ENCODE data around the gene SAPCD1.
"Not testable (repeated sequence)": the region's sequence is repeated elsewhere in the genome, so short reads cannot be mapped to it uniquely, and the experiment has no call there.

The SAPCD1 gene

DNA sequence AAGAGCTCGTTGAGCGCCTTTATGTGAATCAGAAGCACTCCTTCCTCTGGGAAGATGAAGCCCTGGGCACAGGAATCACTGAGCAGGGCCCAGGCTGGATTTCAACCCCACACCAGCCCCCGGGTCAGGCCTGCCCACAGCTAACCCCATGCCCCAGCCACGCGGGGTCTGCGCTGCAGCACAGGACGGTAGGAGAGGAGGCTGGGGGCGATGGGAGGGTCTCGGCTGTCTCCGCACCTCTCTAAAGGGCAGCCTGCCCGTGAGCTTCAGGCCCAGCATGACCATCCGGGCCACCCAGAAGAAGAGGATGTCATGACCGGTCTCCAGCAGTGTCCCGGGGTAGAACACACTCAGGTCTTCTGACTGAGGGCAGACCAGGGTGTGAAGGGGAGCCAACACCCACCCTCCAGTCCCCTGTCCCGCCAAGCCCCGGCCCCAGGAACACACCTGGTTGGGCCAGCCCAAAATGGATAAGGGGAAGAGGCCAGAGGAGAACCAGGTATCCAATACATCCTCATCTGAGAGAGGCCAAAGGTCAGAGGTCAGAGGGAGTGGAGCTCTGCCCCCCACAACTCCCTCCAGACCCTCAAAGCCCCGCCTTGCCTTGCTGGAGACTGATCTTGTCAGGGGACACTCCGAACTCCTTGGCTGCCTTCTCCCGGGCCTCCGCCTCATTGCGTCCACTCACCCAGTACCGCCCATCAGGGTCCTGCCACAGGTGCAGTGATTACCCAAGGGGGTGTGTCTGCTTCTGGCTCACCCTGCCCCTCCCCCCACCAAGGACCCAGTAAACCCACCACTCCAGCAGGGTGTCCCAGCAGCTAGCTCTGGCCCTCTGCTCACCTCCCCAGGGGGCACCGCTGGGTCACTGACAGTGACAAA, 19.0 kb downstream of the SAPCD1 start:
- DNase-seq, result no peak
- TF ChIP-seq GATA1 (IDR thresholded peaks at IDR 0.05; ENCODE audit: low read depth, low read length) (no peak), POLR2A (IDR thresholded peaks at IDR 0.05; ENCODE audit: low read length) (no peak)

DNA sequence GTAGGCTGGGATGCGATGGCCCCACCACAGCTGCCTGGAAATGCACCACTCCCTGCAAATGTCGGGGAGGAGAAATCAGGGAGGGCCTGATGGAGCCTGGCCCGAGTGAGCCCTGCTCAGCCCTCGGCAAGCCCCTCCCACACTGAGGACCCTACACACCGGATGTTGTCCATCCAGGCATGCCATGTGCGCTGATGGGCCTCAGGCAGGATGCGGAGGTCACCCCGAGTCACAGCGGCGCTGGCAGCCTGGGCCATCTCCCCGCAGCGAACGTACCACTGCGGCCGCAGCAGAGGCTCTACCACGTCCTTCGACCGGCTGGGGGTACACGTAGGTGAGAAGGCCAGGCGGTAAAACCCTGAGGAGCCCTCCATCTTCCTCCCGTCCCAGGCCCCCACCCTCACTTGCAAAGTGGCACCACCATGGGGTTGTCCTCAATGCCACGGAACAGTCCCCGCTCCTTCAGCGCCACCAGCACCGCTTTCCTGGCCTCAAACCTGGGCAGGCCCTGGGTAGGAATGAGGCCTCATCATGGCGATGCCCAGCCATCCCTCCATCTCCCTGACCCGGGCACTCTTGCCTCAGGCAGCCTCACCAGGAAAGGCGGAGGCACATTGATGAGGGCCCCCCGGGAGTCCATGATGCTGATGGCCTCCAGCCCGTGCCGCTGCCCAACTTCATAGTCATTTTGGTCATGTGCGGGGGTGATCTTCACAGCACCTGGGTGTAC, 19.8 kb downstream of the SAPCD1 start:
- TF ChIP-seq POLR2A (IDR thresholded peaks at IDR 0.05; ENCODE audit: low read length) (no peak), GATA1 (IDR thresholded peaks at IDR 0.05; ENCODE audit: low read depth, low read length) (no peak)
- no peak for DNase-seq

DNA sequence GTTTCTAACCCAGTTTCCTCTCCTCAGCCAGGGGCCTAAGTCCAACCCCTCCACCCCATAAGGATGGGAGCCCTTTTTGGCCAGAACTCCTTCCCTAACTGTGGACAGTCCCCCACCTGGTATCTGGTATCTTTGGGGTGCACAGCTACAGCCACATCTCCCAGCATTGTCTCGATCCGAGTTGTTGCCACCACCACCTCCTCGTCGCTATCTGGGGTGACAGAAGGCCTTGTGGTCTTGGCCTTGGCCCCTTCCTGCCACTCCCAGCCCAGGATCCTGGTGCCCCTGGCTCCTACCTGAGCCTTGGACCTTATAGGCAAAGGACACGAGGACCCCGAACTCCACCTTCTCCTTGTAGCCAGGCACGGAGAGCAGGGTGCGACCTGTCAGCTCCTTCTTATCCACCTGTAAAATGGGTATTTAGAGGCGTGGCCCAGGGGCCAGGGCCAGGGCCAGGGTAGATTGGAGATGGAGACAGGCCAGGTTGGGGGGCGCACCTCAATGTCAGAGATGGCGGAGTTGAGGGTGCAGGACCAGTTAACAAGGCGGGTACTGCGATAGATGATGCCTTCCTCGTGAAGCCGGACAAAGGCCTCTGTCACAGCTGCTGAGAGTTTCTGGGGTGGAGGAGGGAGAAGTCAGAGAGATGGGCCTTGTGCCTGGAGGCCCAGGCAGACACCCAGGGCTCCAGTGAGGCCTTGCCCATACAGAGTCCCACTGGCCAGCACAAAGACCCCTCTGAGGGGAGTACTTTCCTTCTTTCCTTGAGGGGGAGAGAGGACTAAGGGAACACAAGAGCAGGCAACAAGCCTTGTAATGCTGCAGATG, 21.9 kb downstream of the SAPCD1 start:
- TF ChIP-seq GATA1 (IDR thresholded peaks at IDR 0.05; ENCODE audit: low read depth, low read length) (no peak), POLR2A (IDR thresholded peaks at IDR 0.05; ENCODE audit: low read length) (no peak)
- DNase-seq, result no peak

DNA sequence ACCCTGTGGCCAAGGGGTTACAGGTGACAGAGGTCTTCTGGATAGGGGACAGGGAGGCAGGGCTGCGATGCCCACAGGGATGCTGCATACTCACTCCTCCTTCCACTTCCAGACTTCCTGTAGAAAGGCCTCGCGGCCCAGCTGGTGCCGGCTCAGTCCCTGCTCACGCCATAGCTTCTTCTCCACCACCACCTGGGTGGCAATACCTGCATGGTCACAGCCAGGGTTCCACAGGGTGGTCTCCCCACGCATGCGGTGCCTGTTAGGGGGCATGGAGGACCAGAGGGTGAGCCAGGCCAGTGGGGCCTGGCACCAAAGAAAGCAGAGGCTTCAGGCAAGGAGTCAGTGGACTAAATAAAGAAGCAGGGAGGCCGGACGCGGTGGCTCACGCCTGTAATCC, 23.0 kb downstream of the SAPCD1 start:
- TF ChIP-seq GATA1 (IDR thresholded peaks at IDR 0.05; ENCODE audit: low read depth, low read length) (no peak), POLR2A (IDR thresholded peaks at IDR 0.05; ENCODE audit: low read length) (no peak)
- DNase-seq, result no peak

DNA sequence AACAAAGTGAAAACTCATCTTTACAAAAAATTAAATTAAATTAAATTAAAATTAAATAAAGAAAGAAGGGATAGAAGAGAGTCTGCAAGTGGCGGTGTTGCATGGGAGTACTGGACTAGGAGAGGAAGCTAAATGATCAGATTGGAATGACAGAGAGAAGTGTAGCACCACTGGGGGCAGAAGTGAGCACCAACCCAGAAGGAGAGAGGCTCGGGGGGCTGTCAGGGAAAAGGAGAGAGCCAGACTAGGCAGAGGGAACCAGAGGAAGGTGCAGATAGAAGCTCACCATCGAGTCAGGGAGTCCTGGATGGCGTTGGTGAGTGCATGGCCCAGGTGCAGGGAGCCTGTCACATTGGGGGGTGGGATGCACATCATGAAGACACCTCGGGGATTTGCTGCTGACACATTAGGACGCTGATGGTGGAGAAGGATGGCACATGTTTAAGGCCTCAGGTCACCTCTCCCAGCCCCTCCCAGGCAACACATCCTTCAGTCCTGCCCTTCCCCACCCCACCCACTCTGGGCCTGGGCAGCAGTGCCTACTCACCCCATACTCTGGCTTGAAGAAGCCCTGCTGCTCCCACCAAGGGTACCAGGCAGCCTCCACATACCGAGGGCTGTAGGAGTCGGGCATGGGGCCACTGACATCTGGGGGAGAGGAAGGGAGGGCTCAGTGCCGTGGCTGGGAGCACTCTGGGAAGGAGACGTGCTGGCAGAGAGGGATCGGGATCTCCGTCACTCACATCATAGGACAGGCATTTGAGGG, 29.1 kb downstream of the SAPCD1 start:
- TF ChIP-seq GATA1 (IDR thresholded peaks at IDR 0.05; ENCODE audit: low read depth, low read length) (no peak), POLR2A (IDR thresholded peaks at IDR 0.05; ENCODE audit: low read length) (no peak)
- peak; percentile 52 to 58 for DNase-seq

DNA sequence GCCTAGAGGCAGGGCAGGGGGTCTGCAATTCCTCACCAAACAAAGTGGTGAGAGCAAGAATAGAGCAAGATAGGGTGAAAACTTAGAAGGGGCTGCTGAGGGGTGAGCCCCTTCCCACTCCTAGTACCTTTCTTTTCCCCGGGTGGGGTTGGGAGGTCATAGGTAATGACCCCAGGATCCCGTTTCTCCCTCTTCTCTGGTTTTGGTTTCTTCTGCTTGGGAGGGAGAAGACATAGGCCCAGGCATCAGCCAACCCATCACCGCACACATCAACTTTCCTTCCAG, 29.6 kb downstream of the SAPCD1 start:
- DNase-seq, result no peak
- TF ChIP-seq POLR2A (IDR thresholded peaks at IDR 0.05; ENCODE audit: low read length) (no peak), GATA1 (IDR thresholded peaks at IDR 0.05; ENCODE audit: low read depth, low read length) (no peak)

DNA sequence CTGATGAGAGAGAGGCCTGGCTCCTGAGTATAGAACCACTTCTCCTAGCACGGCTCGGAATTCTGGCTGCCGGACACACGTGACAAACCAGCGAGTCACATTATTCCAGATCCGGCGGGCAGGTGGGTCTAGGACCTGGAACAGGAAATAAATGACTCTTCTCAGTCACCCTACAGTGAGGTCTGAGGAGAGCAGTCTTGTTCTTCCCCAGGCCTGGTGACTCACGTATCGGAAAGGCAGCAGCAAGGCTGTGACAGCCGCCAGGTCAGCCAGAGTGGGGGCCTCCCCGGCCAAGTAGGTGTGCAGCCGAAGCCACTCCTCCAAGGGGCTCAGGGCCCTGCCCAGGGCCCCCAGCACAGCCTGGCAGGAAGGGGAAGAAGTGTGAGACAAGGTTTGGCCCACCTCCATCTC, 30.3 kb downstream of the SAPCD1 start:
- no peak for DNase-seq
- no peak for TF ChIP-seq GATA1 (IDR thresholded peaks at IDR 0.05; ENCODE audit: low read depth, low read length)
- TF ChIP-seq POLR2A (IDR thresholded peaks at IDR 0.05; ENCODE audit: low read length), result no peak

DNA sequence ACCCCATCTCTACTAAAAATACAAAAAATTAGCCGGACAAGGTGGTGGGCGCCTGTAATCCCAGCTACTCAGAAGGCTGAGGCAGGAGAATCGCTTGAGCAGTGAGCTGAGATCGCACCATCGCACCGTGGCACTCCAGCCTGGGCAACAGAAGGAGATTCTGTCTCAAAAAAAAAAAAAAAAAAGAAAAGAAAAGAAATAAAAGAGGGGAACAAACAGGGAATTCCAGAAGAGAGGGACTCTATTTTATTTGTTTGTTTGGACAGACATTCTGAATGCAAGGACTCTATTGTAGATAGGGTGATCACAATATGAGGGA, 31.4 kb downstream of the SAPCD1 start:
- DNase-seq, result not testable (repeated sequence)

DNA sequence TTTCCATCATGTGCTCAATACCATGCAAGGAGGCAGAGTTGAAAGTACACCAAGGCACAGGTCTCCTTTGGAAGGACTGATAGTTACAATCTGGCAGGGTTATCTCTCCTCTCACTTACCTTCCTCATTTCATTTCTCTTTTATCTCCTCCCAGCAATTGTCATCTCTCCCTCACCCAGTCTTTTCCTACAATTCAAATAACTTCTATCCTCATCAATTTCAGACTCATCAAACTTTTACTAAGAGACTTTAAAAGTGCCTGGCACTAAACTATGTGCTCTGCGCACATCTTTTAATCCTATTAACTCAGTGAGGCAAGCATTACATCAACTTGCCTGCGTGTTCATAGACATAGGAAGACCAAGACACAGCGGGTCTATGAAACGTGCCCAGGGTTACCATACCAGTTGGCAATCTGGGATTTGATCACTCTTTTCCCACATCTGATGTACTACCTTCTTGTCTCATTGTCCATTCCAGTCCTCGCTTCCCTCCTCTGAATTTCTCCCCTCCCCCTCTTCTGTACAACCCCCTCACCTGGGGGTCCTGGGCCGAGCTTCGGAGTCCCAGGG, 31.9 kb downstream of the SAPCD1 start:
- DNase-seq, result peak in 1 of 2 experiments; percentile 48
- no peak for TF ChIP-seq POLR2A (IDR thresholded peaks at IDR 0.05; ENCODE audit: low read length)
- TF ChIP-seq GATA1 (IDR thresholded peaks at IDR 0.05; ENCODE audit: low read depth, low read length), result no peak

DNA sequence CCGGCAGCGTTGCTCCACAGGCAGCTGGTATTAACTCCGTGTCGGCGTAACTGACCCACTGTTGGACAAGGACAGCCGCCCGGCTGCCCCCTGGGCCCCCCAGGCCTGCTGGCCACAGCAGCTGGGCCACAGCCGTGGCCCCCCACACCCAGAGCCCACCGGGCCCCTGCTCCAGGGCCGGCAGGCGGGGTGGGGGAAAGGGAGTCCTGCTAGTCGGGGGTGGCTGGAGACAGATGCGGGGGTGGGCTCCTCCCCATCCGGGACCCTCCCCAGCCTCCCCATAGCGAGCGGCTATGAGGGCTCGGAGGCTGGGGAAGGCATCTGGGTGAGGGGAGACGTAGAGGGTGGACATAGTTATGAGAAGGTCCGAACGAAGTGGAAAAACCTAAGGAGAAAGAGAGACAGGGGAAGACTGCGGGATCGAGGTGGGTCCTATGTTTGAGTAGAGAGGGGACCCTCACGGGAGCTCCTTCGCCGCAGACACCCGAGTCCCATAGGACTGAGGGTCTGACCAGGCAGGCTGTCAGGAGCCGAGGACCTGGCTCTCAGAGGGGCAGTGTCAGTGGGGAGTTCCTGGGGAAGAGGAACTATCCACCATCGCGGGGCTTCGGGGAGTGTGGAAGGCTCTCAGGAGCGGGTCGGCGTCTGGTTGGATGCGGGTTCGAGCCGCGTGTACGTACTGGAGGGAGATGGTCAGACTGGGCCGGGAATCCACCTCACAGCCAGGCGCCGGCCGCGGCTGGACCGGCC, 32.6 kb downstream of the SAPCD1 start:
- no peak for DNase-seq
- no peak for TF ChIP-seq POLR2A (IDR thresholded peaks at IDR 0.05; ENCODE audit: low read length)
- no peak for TF ChIP-seq GATA1 (IDR thresholded peaks at IDR 0.05; ENCODE audit: low read depth, low read length)

DNA sequence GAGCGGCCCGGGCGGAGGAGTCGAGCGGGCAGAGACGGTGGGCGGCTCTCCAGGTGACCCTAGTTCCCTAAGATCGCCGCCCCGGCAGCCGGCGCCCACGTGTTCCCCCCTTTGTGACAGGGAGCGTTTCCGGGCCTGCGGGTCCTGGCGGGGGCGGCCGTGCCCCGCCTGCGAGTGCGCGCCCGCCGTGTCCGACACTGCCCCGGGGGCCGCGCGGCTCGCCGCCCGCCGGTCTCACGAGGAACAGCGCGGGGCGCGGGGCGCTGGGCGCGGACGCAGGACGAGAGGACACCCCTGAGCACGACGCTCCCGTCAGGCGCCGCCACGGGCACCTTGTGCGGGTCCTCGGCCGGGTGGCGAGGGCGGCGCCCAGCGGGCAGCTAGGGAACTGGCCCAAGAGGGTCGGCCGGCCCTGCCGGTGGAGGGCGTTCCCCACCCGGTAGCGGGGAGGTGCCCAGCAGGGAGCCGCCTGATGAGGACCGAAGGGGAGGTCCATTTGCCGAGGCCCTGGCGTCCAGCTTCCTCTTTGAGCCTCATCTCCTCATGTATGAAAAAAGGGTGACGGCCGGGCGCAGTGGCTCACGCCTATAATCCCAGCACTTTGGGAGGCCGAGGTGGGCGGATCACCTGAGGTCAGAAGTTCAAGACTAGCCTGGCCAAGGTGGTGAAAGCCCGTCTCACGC, 33.3 kb downstream of the SAPCD1 start, which contains the start of gene VARS1:
VARS1 (minus strand) TSS at position 137 of the 683 bp plus-strand sequence. CDS start 535 bp downstream, outside the sequence.
- TF ChIP-seq GATA1 (IDR thresholded peaks at IDR 0.05; ENCODE audit: low read depth, low read length) (no peak), POLR2A (IDR thresholded peaks at IDR 0.05; ENCODE audit: low read length) (peak; percentile 71)
- DNase-seq, result peak; percentile 93 to 96

DNA sequence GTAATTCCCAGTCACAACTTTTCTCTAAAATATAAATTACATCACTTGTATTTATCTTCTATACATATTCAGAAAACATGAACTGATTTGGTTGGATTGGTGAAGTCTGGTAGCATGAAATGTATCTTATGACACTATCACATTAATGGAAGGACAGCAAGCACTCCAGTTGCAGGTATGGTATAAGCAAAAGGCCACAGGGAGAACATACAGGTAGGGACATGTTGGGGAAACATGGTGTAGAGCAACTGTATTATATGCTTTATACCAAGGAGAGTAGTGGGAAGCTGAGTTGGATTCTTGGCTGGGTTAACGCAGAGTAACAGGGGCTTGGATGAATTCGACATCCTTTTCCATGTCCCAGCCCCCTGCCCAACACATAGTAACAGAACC, 34.5 kb downstream of the SAPCD1 start:
- DNase-seq, result no peak
- TF ChIP-seq POLR2A (IDR thresholded peaks at IDR 0.05; ENCODE audit: low read length), result no peak
- no peak for TF ChIP-seq GATA1 (IDR thresholded peaks at IDR 0.05; ENCODE audit: low read depth, low read length)

All from erythroblast (primary cell).